CD4-positive, CD25-positive, alpha-beta regulatory T cell (primary cell): ENCODE results near the gene ZNF681. TPM values are rescaled to one million over a fixed set of nuclear protein-coding genes. Genes with fewer than 3 reads are reported as not detected.
"Not testable (repeated sequence)": the region's sequence is repeated elsewhere in the genome, so short reads cannot be mapped to it uniquely, and the experiment has no call there.

ENCODE experiments used
- ATAC-seq, 2 donors: fragments of 150-1000 bp; cut with Tn5 transposase; one replicate each; pipeline ENCODE4 v1.10.0; 2021; ENCODE audit warnings: low read depth in 2 of 2, moderate number of reproducible peaks in 2 of 2, moderate library complexity in 1 of 2
- DNase-seq, 3 donors: peaks; one replicate each; pipeline versions ENCODE4 v3.0.0 to v3.0.0-alpha.2; 2012 to 2022; ENCODE audit warnings: mixed read lengths in 1 of 3
- H3K27ac ChIP-seq: one replicate; pipeline ENCODE4 v1.7.0; 2013; ENCODE audit warnings: mild to moderate bottlenecking, low read length; ENCODE audit not compliant: insufficient read depth, poor library complexity, severe bottlenecking
- H3K27me3 ChIP-seq: one replicate; pipeline ENCODE4 v1.7.0; 2013; ENCODE audit warnings: low read length; ENCODE audit not compliant: control insufficient read depth, insufficient read depth
- H3K36me3 ChIP-seq: one replicate; pipeline ENCODE4 v1.7.0; 2013; ENCODE audit warnings: mild to moderate bottlenecking, low read length, moderate library complexity; ENCODE audit not compliant: control insufficient read depth, insufficient read depth
- H3K4me1 ChIP-seq: 2 replicates; pipeline ENCODE4 v1.7.0; 2013; ENCODE audit warnings: mild to moderate bottlenecking, low read length; ENCODE audit not compliant: insufficient read depth, control insufficient read depth, poor library complexity, severe bottlenecking
- H3K4me3 ChIP-seq: one replicate; pipeline ENCODE4 v1.7.0; 2013; ENCODE audit warnings: low read depth, mild to moderate bottlenecking, low read length, moderate library complexity
- H3K9me3 ChIP-seq, 2 experiments: 1 replicate in 1 of 2; 2 replicates in 1 of 2; pipeline ENCODE4 v1.7.0; 2013; ENCODE audit warnings: low read length in 2 of 2, mild to moderate bottlenecking in 1 of 2, moderate library complexity in 1 of 2; ENCODE audit not compliant: control insufficient read depth in 2 of 2
- H3K27ac Mint-ChIP-seq, 3 donors: one replicate each; pipeline ENCODE4 v1.8.0; 2020 to 2022; ENCODE audit warnings: mild to moderate bottlenecking in 3 of 3, mixed read lengths in 3 of 3, moderate library complexity in 2 of 3
- H3K27me3 Mint-ChIP-seq: one replicate; pipeline ENCODE4 v1.8.0; 2022; ENCODE audit warnings: mild to moderate bottlenecking, mixed read lengths
- H3K36me3 Mint-ChIP-seq: one replicate; pipeline ENCODE4 v1.8.0; 2020; ENCODE audit warnings: mixed read lengths
- H3K4me1 Mint-ChIP-seq, 4 donors: one replicate each; pipeline ENCODE4 v1.8.0; 2020 to 2022; ENCODE audit warnings: mixed read lengths in 4 of 4, mild to moderate bottlenecking in 1 of 4
- H3K4me3 Mint-ChIP-seq, 4 donors: one replicate each; pipeline ENCODE4 v1.8.0; 2020 to 2022; ENCODE audit warnings: mild to moderate bottlenecking in 4 of 4, mixed read lengths in 4 of 4, moderate library complexity in 3 of 4
- H3K9me3 Mint-ChIP-seq, 7 donors: one replicate each; pipeline ENCODE4 v1.8.0; 2020 to 2022; ENCODE audit warnings: mixed read lengths in 7 of 7, mild to moderate bottlenecking in 3 of 7, moderate library complexity in 2 of 7
- polyA plus RNA-seq, 4 donors: library from polyadenylated mRNA; unstranded; fragments of 300-500 nt; fragmentation: Illumina TruSeq; gene quantifications; one replicate each; pipeline ENCODE4 v1.2.3, GENCODE V29; 2021
- total RNA-seq: library from RNA; stranded (reverse); gene quantifications from one replicate; pipeline ENCODE4 v1.2.3, GENCODE V29; 2022

Gene ZNF681
- total and polyA plus RNA-seq, 5 donors from 2014 or later: 1.7 to 2.9 (median 2.1) TPM

DNA sequence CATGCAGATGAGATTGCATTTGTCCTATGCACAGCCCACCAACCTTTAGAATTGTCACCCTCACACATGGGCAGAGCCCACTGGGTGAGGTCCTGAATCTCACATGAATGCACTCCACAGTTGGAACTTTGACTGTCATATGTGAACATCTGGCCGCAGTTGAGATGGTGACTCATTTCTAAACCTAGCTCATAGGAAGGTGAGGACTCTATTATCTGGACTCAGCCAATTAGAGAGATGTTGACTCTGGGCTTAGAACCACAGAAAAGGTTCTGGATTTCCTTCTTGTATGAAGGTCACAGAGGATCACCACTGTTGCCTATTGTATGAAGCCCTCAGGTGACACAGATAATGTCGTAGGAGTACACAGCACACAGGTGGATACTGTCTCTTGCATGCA is 25.6 kb upstream of the ZNF681 start:
- peaks cover 18% of the 10 kb centered on the region for H3K36me3 ChIP-seq
- no peak overlapping the region for H3K4me3 ChIP-seq
- no peak overlapping the region for H3K27ac ChIP-seq
- Mint-ChIP-seq H3K36me3 (peaks cover 65% of the 10 kb centered on the region), H3K4me1 (peaks cover 0 to 11% (median 5%) of the 10 kb centered on the region in 4 donors), H3K27ac (no peak overlapping the region), H3K9me3 (peaks cover 0 to 11% (median 4%) of the 10 kb centered on the region in 7 donors), H3K4me3 (no peak overlapping the region), H3K27me3 (no peaks in the 10 kb centered on the region)
- peaks cover 6% of the 10 kb centered on the region in 2 experiments for H3K9me3 ChIP-seq
- DNase-seq: peak in 1 of 3 donors; percentile 11
- ATAC-seq: peak in 1 of 2 donors; percentile 40
- H3K4me1 ChIP-seq: no peaks in the 10 kb centered on the region
- no peaks in the 10 kb centered on the region for H3K27me3 ChIP-seq

- Mint-ChIP-seq H3K4me3 (no peak overlapping the region), H3K9me3 (peaks cover 0 to 13% (median 4%) of the 10 kb centered on the region in 7 donors), H3K27ac (peak overlapping the region in 1 of 3 donors; percentile 74), H3K36me3 (peaks cover 68% of the 10 kb centered on the region), H3K27me3 (no peaks in the 10 kb centered on the region), H3K4me1 (peaks cover 0 to 11% (median 5%) of the 10 kb centered on the region in 4 donors)
- Histone ChIP-seq H3K36me3 (peaks cover 18% of the 10 kb centered on the region), H3K4me3 (no peak overlapping the region), H3K27me3 (no peaks in the 10 kb centered on the region), H3K4me1 (no peaks in the 10 kb centered on the region), H3K9me3 (peaks cover 5 to 6% of the 10 kb centered on the region in 2 experiments), H3K27ac (no peak overlapping the region)
- no peak for DNase-seq
- no peak for ATAC-seq
Observed at GRCh38 chr19:23783636-23784035, 24.9 kb upstream of the ZNF681 start.

DNA sequence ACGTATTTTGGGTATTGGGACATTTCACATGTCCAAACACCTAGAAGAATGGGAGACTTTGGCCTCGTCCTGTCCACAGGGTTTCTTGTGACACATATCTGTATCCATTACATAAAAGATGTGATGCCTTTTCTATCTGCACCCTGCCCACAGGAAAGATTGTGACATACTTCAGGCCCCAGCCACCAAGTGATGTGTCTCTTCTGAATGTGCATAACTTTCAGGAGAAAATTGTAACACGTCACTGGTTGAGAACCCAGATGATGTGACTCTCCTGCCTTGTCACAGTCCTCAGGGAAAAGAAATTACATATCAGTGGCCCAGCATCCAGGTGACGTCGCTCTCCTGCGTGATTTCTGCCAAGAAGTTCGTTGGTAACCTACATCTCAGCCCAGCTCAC is 21.0 kb upstream of the ZNF681 start:
- Histone ChIP-seq H3K4me3 (no peak overlapping the region), H3K4me1 (no peaks in the 10 kb centered on the region), H3K36me3 (peaks cover 19% of the 10 kb centered on the region), H3K27me3 (no peaks in the 10 kb centered on the region), H3K9me3 (peaks cover 6 to 7% of the 10 kb centered on the region in 2 experiments), H3K27ac (no peak overlapping the region)
- H3K36me3 Mint-ChIP-seq: peaks cover 61% of the 10 kb centered on the region
- no peaks in the 10 kb centered on the region for H3K27me3 Mint-ChIP-seq
- H3K4me3 Mint-ChIP-seq: no peak overlapping the region
- H3K27ac Mint-ChIP-seq: no peak overlapping the region
- DNase-seq (no peak), ATAC-seq (no peak)
- peaks cover 0 to 16% (median 5%) of the 10 kb centered on the region in 4 donors for H3K4me1 Mint-ChIP-seq
- H3K9me3 Mint-ChIP-seq: peaks cover 0 to 13% (median 4%) of the 10 kb centered on the region in 7 donors

GRCh38 chr19:23778566-23778965 is 19.9 kb upstream of the ZNF681 start:
- Histone ChIP-seq H3K27ac (no peak overlapping the region), H3K27me3 (no peaks in the 10 kb centered on the region), H3K36me3 (peaks cover 23% of the 10 kb centered on the region), H3K9me3 (peaks cover 6 to 7% of the 10 kb centered on the region in 2 experiments), H3K4me3 (no peak overlapping the region), H3K4me1 (no peaks in the 10 kb centered on the region)
- Mint-ChIP-seq H3K27me3 (no peaks in the 10 kb centered on the region), H3K27ac (peak overlapping the region in 1 of 3 donors; percentile 69), H3K9me3 (peaks cover 0 to 10% (median 4%) of the 10 kb centered on the region in 7 donors), H3K4me3 (no peak overlapping the region), H3K4me1 (peaks cover 0 to 9% (median 3%) of the 10 kb centered on the region in 4 donors), H3K36me3 (peaks cover 52% of the 10 kb centered on the region)
- ATAC-seq: no peak
- no peak for DNase-seq

DNA sequence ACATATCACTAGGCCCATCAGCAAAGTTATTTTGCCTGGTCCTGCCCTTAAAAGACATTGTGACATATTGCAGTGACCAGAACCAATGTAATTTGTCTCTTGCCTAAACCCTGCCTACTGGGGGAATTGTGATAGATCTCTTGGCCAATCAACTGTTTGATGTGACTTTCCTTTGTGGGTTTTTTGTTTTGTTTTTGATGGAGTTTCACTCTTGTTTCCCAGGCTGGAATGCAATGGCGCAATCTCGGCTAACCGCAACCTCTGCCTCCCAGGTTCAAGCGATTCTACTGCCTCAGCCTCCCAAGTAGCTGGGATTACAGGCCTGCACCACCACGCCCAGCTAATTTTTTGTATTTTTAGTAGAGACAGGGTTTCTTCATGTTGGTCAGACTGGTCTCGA is 19.3 kb upstream of the ZNF681 start:
- H3K4me3 ChIP-seq, H3K9me3 ChIP-seq, ATAC-seq, H3K4me3 Mint-ChIP-seq, H3K27ac ChIP-seq, H3K4me1 Mint-ChIP-seq, DNase-seq, H3K4me1 ChIP-seq, H3K27me3 ChIP-seq, H3K27me3 Mint-ChIP-seq, H3K9me3 Mint-ChIP-seq: not testable (repeated sequence)
- H3K27ac Mint-ChIP-seq: peak overlapping the region in 1 of 3 donors; percentile 69
- peaks cover 23% of the 10 kb centered on the region for H3K36me3 ChIP-seq
- peaks cover 47% of the 10 kb centered on the region for H3K36me3 Mint-ChIP-seq

DNA sequence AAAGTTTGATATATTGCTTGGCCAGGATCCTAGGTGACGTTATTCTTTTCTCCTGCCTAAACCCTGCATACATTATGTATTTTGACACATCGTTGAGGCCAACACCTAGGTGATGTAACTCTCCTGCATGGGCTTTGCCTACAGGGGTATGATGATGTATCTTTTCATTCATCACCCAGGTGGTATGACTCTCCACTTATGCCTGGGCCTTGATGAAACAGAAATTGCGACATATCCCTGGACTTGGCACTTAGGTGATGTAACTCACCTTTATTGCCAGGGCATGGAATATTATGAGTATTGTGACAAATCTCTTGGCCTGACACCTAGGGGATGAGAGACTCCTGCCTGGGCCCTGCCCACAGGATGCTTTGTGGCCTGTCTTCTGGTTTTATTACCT is 18.5 kb upstream of the ZNF681 start:
- H3K4me1 ChIP-seq: no peaks in the 10 kb centered on the region
- peaks cover 0 to 14% (median 6%) of the 10 kb centered on the region in 4 donors for H3K4me1 Mint-ChIP-seq
- no peak overlapping the region for H3K4me3 Mint-ChIP-seq
- no peak for ATAC-seq
- no peaks in the 10 kb centered on the region for H3K27me3 Mint-ChIP-seq
- peak overlapping the region; percentile 15 to 88 (median 48) for H3K27ac Mint-ChIP-seq
- H3K9me3 Mint-ChIP-seq: peaks cover 0 to 10% (median 3%) of the 10 kb centered on the region in 7 donors
- no peak overlapping the region for H3K27ac ChIP-seq
- peaks cover 2 to 3% of the 10 kb centered on the region in 2 experiments for H3K9me3 ChIP-seq
- DNase-seq: no peak
- peaks cover 19% of the 10 kb centered on the region for H3K36me3 ChIP-seq
- no peaks in the 10 kb centered on the region for H3K27me3 ChIP-seq
- peaks cover 40% of the 10 kb centered on the region for H3K36me3 Mint-ChIP-seq
- H3K4me3 ChIP-seq: no peak overlapping the region

DNA sequence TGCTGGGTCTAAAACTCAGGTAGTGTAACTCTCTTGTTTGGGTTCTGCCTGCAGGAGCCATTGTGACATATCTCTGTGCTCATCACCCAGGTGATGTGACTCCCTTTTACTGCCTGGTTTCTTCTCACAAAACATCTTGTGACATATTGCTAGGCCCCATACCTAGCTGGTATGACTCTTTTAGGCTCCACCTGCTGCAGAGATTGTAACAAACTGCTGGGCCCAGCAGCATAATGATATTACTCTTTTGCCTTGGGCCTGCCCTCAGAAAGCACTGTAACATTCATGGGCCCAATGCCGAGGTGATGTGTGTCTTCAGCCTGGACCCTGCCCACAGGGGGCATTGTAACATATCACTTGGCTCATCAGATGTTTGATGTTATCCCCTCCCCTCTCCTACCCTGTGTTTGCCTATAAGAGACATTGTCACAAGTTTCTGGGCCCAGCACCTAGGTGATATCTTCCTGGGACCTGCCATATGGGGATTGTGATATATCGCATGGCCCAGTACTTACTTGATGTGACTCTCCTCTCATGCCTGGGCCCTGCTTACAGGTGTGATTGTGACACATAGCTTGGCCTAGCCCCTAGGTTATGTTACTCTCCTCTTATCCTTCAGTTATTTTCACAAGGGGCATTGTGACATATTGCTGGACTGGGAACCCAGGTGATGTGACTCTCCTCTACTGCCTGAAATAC is 18.0 kb upstream of the ZNF681 start:
- H3K4me1 ChIP-seq: no peaks in the 10 kb centered on the region
- no peak overlapping the region for H3K27ac ChIP-seq

More for the DNA sequence above, 18.0 kb upstream of the ZNF681 start:
- H3K4me3 Mint-ChIP-seq: no peak overlapping the region
- H3K27ac Mint-ChIP-seq: peak overlapping the region in 2 of 3 donors; percentile 23 to 88
- peaks cover 0 to 19% (median 7%) of the 10 kb centered on the region in 4 donors for H3K4me1 Mint-ChIP-seq
- DNase-seq (no peak), ATAC-seq (no peak)
- H3K36me3 ChIP-seq: peaks cover 21% of the 10 kb centered on the region
- H3K9me3 ChIP-seq: peaks cover 0 to 3% of the 10 kb centered on the region in 2 experiments
- no peak overlapping the region for H3K4me3 ChIP-seq
- peaks cover 35% of the 10 kb centered on the region for H3K36me3 Mint-ChIP-seq
- H3K9me3 Mint-ChIP-seq: peaks cover 0 to 6% (median 3%) of the 10 kb centered on the region in 7 donors
- H3K27me3 Mint-ChIP-seq: no peaks in the 10 kb centered on the region
- no peaks in the 10 kb centered on the region for H3K27me3 ChIP-seq
